Ascending aorta (tissue), 2 donors: ENCODE results near the gene LHX1. TPM values are rescaled to one million over a fixed set of nuclear protein-coding genes. Genes with fewer than 3 reads are reported as not detected.

ENCODE experiments used
- DNase-seq, 2 donors: peaks; one replicate each; pipeline ENCODE4 v3.0.0-alpha.2; 2019; ENCODE audit warnings: low spot score in 2 of 2
- H3K27ac ChIP-seq, 2 donors: fragments of 200-600 bp; sonication (generic); one replicate each; pipeline ENCODE4 v1.5.1; 2016 to 2017; ENCODE audit warnings: mild to moderate bottlenecking in 1 of 2
- H3K27me3 ChIP-seq: fragments of 200-600 bp; sonication (generic); one replicate; pipeline ENCODE4 v1.5.1; 2017
- H3K36me3 ChIP-seq, 2 donors: fragments of 200-600 bp; sonication (generic); one replicate each; pipeline ENCODE4 v1.5.1; 2016
- H3K4me1 ChIP-seq, 2 donors: fragments of 200-600 bp; sonication (generic); one replicate each; pipeline ENCODE4 v1.5.1; 2016 to 2017; ENCODE audit warnings: mild to moderate bottlenecking in 1 of 2
- H3K4me3 ChIP-seq, 2 donors: fragments of 200-600 bp; sonication (generic); one replicate each; pipeline ENCODE4 v1.5.1; 2016 to 2017; ENCODE audit warnings: mild to moderate bottlenecking in 1 of 2
- H3K9me3 ChIP-seq, 2 donors: fragments of 200-600 bp; sonication (generic); one replicate each; pipeline ENCODE4 v1.5.1; 2016
- intact Hi-C: fragments of 100-400 bp; cut with DNase I; formaldehyde crosslinking; loops from one replicate; pipeline ENCODE4 v1.15.1; 2023
- total RNA-seq: library from RNA; depleted of rRNA; stranded (reverse); fragments of >200 nt; gene quantifications from one replicate; pipeline ENCODE4 v1.1.0, GENCODE V29; 2016
- TF ChIP-seq, protein P1 (sequence below), 3 experiments: fragments of 200-600 bp in 2 of 3; fragments of 450-650 bp in 1 of 3; sonication (generic) in 2 of 3; IDR thresholded peaks; one replicate each; pipeline ENCODE4 v1.5.1; 2016 to 2019; ENCODE audit warnings: antibody characterized with exemption in 3 of 3, mild to moderate bottlenecking in 1 of 3, moderate library complexity in 1 of 3

LHX1 gene
- total RNA-seq, 1 donor from 2014 or later, result not detected

DNA sequence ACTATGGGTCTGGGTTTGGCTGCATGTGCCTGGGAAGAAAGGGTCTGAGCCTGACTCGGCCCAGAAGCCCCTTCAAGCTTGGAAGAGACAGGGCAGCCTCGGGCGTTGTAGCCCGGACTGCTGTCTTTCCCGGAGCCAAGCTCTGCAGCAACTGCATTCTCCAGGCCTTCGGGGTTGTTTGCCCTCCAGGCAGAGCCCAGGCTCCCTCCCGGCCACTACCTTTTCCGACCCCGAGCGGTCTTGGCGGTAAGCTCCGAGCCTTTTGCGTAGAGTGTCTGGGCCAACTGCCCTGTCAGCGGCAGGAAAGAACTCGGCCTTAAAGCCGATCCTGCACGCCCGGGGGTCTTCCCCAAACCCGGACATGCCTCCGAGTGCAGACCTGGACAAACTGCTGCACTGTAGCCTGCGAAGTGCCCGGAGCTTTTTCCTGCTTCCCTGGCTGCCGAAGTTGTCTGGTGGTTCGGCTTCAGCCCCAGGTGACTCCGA is 1.3 kb downstream of the LHX1 start:
- TF ChIP-seq, protein P1, sequence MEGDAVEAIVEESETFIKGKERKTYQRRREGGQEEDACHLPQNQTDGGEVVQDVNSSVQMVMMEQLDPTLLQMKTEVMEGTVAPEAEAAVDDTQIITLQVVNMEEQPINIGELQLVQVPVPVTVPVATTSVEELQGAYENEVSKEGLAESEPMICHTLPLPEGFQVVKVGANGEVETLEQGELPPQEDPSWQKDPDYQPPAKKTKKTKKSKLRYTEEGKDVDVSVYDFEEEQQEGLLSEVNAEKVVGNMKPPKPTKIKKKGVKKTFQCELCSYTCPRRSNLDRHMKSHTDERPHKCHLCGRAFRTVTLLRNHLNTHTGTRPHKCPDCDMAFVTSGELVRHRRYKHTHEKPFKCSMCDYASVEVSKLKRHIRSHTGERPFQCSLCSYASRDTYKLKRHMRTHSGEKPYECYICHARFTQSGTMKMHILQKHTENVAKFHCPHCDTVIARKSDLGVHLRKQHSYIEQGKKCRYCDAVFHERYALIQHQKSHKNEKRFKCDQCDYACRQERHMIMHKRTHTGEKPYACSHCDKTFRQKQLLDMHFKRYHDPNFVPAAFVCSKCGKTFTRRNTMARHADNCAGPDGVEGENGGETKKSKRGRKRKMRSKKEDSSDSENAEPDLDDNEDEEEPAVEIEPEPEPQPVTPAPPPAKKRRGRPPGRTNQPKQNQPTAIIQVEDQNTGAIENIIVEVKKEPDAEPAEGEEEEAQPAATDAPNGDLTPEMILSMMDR (IDR thresholded peaks at IDR 0.05), result no peak
- no peak overlapping the region for H3K27ac ChIP-seq
- H3K4me1 ChIP-seq, result peaks cover 3 to 54% of the 10 kb centered on the region in 2 donors
- H3K36me3 ChIP-seq, result no peaks in the 10 kb centered on the region
- no peaks in the 10 kb centered on the region for H3K9me3 ChIP-seq
- peak in 1 of 2 donors; percentile 48 for DNase-seq
- no peak overlapping the region for H3K4me3 ChIP-seq
- peaks cover 78% of the 10 kb centered on the region for H3K27me3 ChIP-seq
- intact Hi-C loops, result no loop called here

DNA sequence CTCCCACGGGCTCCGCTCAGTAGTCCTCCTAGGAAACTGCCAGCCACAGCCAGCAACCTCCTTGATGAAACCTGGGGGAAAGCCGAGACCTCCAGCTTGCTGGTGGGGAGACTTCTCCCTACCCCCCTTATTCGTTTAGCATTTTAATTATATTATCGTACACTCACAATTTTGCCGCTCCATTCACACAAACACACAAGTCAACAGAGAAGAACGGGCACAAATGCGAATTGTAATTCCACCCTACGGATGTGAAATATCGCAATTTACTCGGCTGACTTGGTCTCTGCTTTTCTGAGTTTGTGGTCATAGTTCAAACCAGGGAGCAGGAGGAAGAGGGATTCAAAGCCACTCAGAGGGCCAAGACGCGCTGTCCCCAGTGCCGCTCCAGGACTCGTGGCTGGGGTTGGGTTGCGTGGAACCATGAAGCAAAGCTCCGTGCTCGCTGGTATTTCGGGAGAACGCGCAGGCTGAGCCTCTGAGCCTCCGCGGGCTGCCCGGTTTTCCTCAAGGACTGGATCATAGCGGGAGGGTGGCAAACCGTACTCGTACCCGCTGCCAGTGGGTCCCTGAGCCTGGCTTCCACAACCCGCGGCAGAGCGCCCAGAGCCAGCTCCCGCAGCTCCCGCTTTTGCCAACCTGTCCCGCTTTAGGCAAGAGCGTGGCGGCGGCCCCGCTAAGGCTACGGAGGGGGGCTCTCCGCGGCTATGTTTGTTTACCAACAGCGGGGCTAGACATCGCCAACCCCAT is 2.0 kb downstream of the LHX1 start:
- TF ChIP-seq, protein P1 (IDR thresholded peaks at IDR 0.05), result no peak
- H3K9me3 ChIP-seq, result no peaks in the 10 kb centered on the region
- H3K4me1 ChIP-seq, result peaks cover 3 to 51% of the 10 kb centered on the region in 2 donors
- no peak overlapping the region for H3K27ac ChIP-seq
- DNase-seq, result peak in 1 of 2 donors; percentile 62
- H3K36me3 ChIP-seq, result no peaks in the 10 kb centered on the region
- no peak overlapping the region for H3K4me3 ChIP-seq
- intact Hi-C loops, result no loop called here
- peaks cover 74% of the 10 kb centered on the region for H3K27me3 ChIP-seq

DNA sequence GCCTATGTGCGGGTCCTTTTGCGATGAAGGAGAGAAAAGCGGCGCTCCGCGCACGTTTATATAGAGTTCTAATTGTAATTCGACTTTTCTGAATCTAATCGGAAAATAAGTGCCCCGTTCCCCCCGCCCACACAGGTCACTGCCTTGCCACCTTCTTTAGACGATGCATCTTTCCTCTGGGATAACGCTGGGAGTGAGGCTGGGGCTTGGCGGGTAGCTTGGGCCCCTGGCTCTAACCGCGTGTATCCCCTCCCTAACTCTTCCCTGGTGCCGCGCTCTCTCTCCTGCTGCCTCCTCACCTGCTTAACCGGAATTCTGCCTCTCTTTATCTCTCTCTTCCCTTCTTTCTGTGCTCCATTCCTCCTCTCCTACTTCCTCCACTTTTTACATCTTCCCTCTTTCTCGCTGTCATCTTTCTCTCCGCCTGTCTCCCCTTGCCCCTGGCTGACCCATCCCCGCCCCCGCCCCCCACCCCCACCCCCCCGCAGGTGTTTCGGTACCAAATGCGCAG is 2.6 kb downstream of the LHX1 start:
- peak in 1 of 2 donors; percentile 38 for DNase-seq
- Histone ChIP-seq H3K36me3 (no peaks in the 10 kb centered on the region), H3K9me3 (no peaks in the 10 kb centered on the region), H3K27me3 (peaks cover 68% of the 10 kb centered on the region), H3K27ac (no peak overlapping the region), H3K4me1 (peaks cover 3 to 45% of the 10 kb centered on the region in 2 donors), H3K4me3 (no peak overlapping the region)
- intact Hi-C loops, result loop anchor here (10.0 kb wide), 3 partner anchors 415 to 1565 kb away; partner anchors contain the start of genes DUSP14 and SLFN11
- TF ChIP-seq, protein P1 (IDR thresholded peaks at IDR 0.05), result no peak

DNA sequence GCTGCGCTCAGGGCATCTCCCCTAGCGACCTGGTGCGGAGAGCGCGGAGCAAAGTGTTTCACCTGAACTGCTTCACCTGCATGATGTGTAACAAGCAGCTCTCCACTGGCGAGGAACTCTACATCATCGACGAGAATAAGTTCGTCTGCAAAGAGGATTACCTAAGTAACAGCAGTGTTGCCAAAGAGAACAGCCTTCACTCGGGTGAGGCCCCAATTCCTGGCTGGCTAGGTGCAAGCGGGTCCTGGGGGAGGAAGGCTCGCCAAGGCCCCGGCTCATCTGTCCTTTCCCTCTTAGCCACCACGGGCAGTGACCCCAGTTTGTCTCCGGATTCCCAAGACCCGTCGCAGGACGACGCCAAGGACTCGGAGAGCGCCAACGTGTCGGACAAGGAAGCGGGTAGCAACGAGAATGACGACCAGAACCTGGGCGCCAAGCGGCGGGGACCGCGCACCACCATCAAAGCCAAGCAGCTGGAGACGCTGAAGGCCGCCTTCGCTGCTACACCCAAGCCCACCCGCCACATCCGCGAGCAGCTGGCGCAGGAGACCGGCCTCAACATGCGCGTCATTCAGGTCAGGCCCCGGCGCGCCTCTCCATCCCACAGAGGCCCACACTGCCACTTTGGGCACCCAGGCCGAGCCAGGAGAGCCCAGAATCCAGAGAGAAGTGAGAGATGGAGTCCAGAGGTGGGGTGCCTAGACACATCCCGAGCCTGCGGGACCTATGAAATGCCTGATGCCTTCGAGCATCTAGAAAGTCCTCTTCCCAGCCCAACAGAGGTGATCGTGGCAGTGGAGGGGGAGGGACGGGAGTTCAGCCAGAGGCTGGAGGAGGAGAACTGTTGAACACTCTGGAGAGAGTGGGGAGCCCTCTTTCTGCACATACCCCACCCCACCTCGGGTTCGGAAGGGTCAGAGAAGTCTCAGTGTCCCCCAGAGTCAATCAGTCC is 3.3 kb downstream of the LHX1 start:
- intact Hi-C loops, result loop anchor here (10.0 kb wide), 3 partner anchors 414 to 1566 kb away; partner anchors contain the start of genes DUSP14 and SLFN11
- Histone ChIP-seq H3K4me3 (no peak overlapping the region), H3K36me3 (no peaks in the 10 kb centered on the region), H3K27ac (no peak overlapping the region), H3K9me3 (no peaks in the 10 kb centered on the region), H3K27me3 (peaks cover 65% of the 10 kb centered on the region), H3K4me1 (peaks cover 3 to 37% of the 10 kb centered on the region in 2 donors)
- TF ChIP-seq, protein P1 (IDR thresholded peaks at IDR 0.05), result no peak
- DNase-seq, result peak in 1 of 2 donors; percentile 13

DNA sequence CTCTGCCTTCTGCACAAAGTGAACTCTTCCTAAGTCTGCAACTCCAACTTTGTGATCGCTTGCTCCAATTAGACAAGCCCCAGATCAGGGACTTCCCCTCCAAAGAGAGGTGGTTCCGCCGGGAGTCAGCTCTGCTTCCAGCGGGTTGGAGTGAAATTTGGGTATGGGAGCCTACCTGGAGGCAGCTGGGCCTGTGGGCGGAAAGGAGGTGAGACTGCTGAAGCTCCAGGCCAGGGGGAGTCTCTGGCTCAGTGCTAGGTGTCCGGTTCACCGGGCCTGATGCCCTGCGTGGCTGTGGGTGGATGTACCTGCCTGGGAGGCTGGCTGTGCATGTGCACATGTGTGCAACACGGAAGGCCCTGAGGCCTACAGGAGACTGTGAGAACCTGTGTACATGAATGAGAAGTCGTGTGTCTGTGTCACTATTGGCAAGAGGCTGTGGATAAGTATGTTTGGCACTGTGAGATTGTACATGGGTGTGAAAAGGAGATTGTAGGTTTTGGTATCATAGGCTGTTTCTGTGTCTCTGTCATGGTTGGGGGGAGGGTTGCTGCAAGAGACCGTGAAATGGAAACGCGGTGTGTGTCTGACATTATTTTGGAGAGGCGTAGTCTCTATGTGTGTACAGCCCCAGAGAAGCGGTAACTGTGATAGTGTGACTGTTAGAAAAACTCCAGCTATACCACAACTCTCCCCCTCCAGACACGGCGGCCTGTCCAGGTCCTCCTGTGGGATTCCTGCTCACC is 4.2 kb downstream of the LHX1 start:
- Histone ChIP-seq H3K36me3 (no peaks in the 10 kb centered on the region), H3K4me3 (no peak overlapping the region), H3K27ac (no peak overlapping the region), H3K9me3 (no peaks in the 10 kb centered on the region), H3K27me3 (peaks cover 65% of the 10 kb centered on the region), H3K4me1 (peaks cover 3 to 29% of the 10 kb centered on the region in 2 donors)
- intact Hi-C loops, result loop anchor here (10.0 kb wide), 3 partner anchors 413 to 1567 kb away; partner anchors contain the start of genes DUSP14 and SLFN11
- DNase-seq, result no peak
- TF ChIP-seq, protein P1 (IDR thresholded peaks at IDR 0.05), result no peak
